ENCODE results near the gene RPL35A. TPM values are rescaled to one million over a fixed set of nuclear protein-coding genes. Genes with fewer than 3 reads are reported as not detected.

The RPL35A gene
- total and polyA plus RNA-seq, 2 donors (not counting 1 experiment from before 2014, with no cell fraction given): 1,228 to 1,242 TPM

GRCh38 chr3:197956626-197956988 lies 6.6 kb downstream of the RPL35A start:
- Histone ChIP-seq H3K9ac (ENCODE audit: low read length) (no peak overlapping the region), H3K27me3 (replicated peaks in 1 of 4; ENCODE audit: control extremely low read depth in 1 of 4, control insufficient read depth in 3 of 4, insufficient read depth in 4 of 4, low read length in 3 of 4) (no peaks in the 10 kb centered on the region), H3K27ac (ENCODE audit: low read length in 2 of 2) (peak overlapping the region in 1 of 2 donors; percentile 58), H3K4me3 (ENCODE audit: control extremely low read depth in 1 of 5, extremely low read depth in 1 of 5, insufficient read depth in 1 of 5, low read depth in 2 of 5, low read length in 4 of 5) (no peak overlapping the region), H4K20me1 (ENCODE audit: control insufficient read depth, insufficient read depth, low read length, poor library complexity, severe bottlenecking) (peaks cover 33% of the 10 kb centered on the region), H3K4me2 (replicated peaks; ENCODE audit: low read depth, low read length, poor library complexity, severe bottlenecking) (no peak overlapping the region), H3K9me3 (ENCODE audit: control extremely low read depth in 1 of 3, control insufficient read depth in 2 of 3, insufficient read depth in 1 of 3, low read length in 2 of 3) (no peaks in the 10 kb centered on the region), H3K79me2 (ENCODE audit: control insufficient read depth, insufficient read depth, low read length) (peaks cover 26% of the 10 kb centered on the region), H3K4me1 (ENCODE audit: control insufficient read depth in 2 of 2, insufficient read depth in 2 of 2, low read length in 2 of 2) (peaks cover 18 to 31% of the 10 kb centered on the region in 2 donors), H2AFZ (ENCODE audit: insufficient read depth, low read depth, low read length, poor library complexity, severe bottlenecking) (no peak overlapping the region), H3K36me3 (replicated peaks in 1 of 2; ENCODE audit: control extremely low read depth in 1 of 2, control insufficient read depth in 1 of 2, extremely low read depth in 1 of 2, insufficient read depth in 2 of 2, low read length in 1 of 2) (peaks cover 0 to 62% of the 10 kb centered on the region in 2 experiments)
- H3K27ac Mint-ChIP-seq: no peak overlapping the region
- ChIA-PET POLR2A (no interaction called here), CTCF (interaction anchor here (0.7 kb wide), 1 partner anchor 102 kb away, joined by 3 read pairs; no protein-coding TSS in a partner anchor)
- H3K27me3 Mint-ChIP-seq: no peaks in the 10 kb centered on the region
- intact Hi-C loops (cut with micrococcal nuclease): no loop called here
- H3K4me1 Mint-ChIP-seq: peaks cover 49% of the 10 kb centered on the region
- WGBS (ENCODE audit: insufficient coverage): 94% methylated on average over 2 of the region's 2 CpGs
- H3K9me3 Mint-ChIP-seq (ENCODE audit: insufficient read depth): no peaks in the 10 kb centered on the region
- no peak for DNase-seq
- no peak overlapping the region for H3K4me3 Mint-ChIP-seq
- no peak for ATAC-seq (ENCODE audit: low read depth)
- TF ChIP-seq, protein P1, sequence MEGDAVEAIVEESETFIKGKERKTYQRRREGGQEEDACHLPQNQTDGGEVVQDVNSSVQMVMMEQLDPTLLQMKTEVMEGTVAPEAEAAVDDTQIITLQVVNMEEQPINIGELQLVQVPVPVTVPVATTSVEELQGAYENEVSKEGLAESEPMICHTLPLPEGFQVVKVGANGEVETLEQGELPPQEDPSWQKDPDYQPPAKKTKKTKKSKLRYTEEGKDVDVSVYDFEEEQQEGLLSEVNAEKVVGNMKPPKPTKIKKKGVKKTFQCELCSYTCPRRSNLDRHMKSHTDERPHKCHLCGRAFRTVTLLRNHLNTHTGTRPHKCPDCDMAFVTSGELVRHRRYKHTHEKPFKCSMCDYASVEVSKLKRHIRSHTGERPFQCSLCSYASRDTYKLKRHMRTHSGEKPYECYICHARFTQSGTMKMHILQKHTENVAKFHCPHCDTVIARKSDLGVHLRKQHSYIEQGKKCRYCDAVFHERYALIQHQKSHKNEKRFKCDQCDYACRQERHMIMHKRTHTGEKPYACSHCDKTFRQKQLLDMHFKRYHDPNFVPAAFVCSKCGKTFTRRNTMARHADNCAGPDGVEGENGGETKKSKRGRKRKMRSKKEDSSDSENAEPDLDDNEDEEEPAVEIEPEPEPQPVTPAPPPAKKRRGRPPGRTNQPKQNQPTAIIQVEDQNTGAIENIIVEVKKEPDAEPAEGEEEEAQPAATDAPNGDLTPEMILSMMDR (IDR thresholded peaks at IDR 0.05): no peak
- no peak for TF ChIP-seq EZH2 (IDR thresholded peaks at IDR 0.05; ENCODE audit: borderline replicate concordance, insufficient read depth, low read depth, low read length, poor library complexity, severe bottlenecking)

- Histone ChIP-seq H2AFZ (ENCODE audit: insufficient read depth, low read depth, low read length, poor library complexity, severe bottlenecking) (no peak overlapping the region), H3K9ac (ENCODE audit: low read length) (no peak overlapping the region), H3K27me3 (replicated peaks in 1 of 4; ENCODE audit: control extremely low read depth in 1 of 4, control insufficient read depth in 3 of 4, insufficient read depth in 4 of 4, low read length in 3 of 4) (no peaks in the 10 kb centered on the region), H3K36me3 (replicated peaks in 1 of 2; ENCODE audit: control extremely low read depth in 1 of 2, control insufficient read depth in 1 of 2, extremely low read depth in 1 of 2, insufficient read depth in 2 of 2, low read length in 1 of 2) (peaks cover 0 to 51% of the 10 kb centered on the region in 2 experiments), H3K9me3 (ENCODE audit: control extremely low read depth in 1 of 3, control insufficient read depth in 2 of 3, insufficient read depth in 1 of 3, low read length in 2 of 3) (no peaks in the 10 kb centered on the region), H3K4me1 (ENCODE audit: control insufficient read depth in 2 of 2, insufficient read depth in 2 of 2, low read length in 2 of 2) (peaks cover 15 to 25% of the 10 kb centered on the region in 2 donors), H3K27ac (ENCODE audit: low read length in 2 of 2) (peak overlapping the region in 1 of 2 donors; percentile 58), H3K79me2 (ENCODE audit: control insufficient read depth, insufficient read depth, low read length) (peaks cover 14% of the 10 kb centered on the region), H3K4me3 (ENCODE audit: control extremely low read depth in 1 of 5, extremely low read depth in 1 of 5, insufficient read depth in 1 of 5, low read depth in 2 of 5, low read length in 4 of 5) (no peak overlapping the region), H3K4me2 (replicated peaks; ENCODE audit: low read depth, low read length, poor library complexity, severe bottlenecking) (no peak overlapping the region), H4K20me1 (ENCODE audit: control insufficient read depth, insufficient read depth, low read length, poor library complexity, severe bottlenecking) (peaks cover 31% of the 10 kb centered on the region)
- no peak overlapping the region for H3K4me3 Mint-ChIP-seq
- intact Hi-C loops (cut with micrococcal nuclease): no loop called here
- DNase-seq (no peak), ATAC-seq (ENCODE audit: low read depth) (no peak)
- peak overlapping the region; percentile 44 for H3K27ac Mint-ChIP-seq
- 85% methylated on average over 5 of the region's 5 CpGs for WGBS (ENCODE audit: insufficient coverage)
- H3K9me3 Mint-ChIP-seq (ENCODE audit: insufficient read depth): no peaks in the 10 kb centered on the region
- ChIA-PET CTCF (interaction anchor here (1.7 kb wide), 1 partner anchor 15 kb away, joined by 6 read pairs; no protein-coding TSS in a partner anchor), POLR2A (no interaction called here)
- TF ChIP-seq, protein P1 (IDR thresholded peaks at IDR 0.05): no peak
- no peak for TF ChIP-seq EZH2 (IDR thresholded peaks at IDR 0.05; ENCODE audit: borderline replicate concordance, insufficient read depth, low read depth, low read length, poor library complexity, severe bottlenecking)
- H3K4me1 Mint-ChIP-seq: peaks cover 48% of the 10 kb centered on the region
- no peaks in the 10 kb centered on the region for H3K27me3 Mint-ChIP-seq
Observed at GRCh38 chr3:197957790-197958133, 7.8 kb downstream of the RPL35A start.

Data from B cell (primary cell).